Astrocyte of the cerebellum (primary cell): Measurements from ENCODE around the gene HAUS3.

Experiments used
- DNase-seq: peaks from one replicate; pipeline ENCODE4 v3.0.0-alpha.2; 2011; ENCODE audit warnings: low read depth
- H3K4me3 ChIP-seq: 2 replicates; pipeline ENCODE4 v1.5.1; 2011; ENCODE audit warnings: mild to moderate bottlenecking, low read depth, low read length, moderate library complexity
- in situ Hi-C: cut with HindIII; loops from 2 replicates; pipeline ENCODE4 v1.10.0; 2017; ENCODE audit warnings: low sequenced_read_pairs
- TF ChIP-seq, protein P1 (sequence below): IDR thresholded peaks from 2 replicates; pipeline ENCODE4 v1.5.1; 2012; ENCODE audit warnings: low read length, low read depth, moderate library complexity, mild to moderate bottlenecking; ENCODE audit errors: missing control alignments

The HAUS3 gene, protein sequence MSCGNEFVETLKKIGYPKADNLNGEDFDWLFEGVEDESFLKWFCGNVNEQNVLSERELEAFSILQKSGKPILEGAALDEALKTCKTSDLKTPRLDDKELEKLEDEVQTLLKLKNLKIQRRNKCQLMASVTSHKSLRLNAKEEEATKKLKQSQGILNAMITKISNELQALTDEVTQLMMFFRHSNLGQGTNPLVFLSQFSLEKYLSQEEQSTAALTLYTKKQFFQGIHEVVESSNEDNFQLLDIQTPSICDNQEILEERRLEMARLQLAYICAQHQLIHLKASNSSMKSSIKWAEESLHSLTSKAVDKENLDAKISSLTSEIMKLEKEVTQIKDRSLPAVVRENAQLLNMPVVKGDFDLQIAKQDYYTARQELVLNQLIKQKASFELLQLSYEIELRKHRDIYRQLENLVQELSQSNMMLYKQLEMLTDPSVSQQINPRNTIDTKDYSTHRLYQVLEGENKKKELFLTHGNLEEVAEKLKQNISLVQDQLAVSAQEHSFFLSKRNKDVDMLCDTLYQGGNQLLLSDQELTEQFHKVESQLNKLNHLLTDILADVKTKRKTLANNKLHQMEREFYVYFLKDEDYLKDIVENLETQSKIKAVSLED

DNA sequence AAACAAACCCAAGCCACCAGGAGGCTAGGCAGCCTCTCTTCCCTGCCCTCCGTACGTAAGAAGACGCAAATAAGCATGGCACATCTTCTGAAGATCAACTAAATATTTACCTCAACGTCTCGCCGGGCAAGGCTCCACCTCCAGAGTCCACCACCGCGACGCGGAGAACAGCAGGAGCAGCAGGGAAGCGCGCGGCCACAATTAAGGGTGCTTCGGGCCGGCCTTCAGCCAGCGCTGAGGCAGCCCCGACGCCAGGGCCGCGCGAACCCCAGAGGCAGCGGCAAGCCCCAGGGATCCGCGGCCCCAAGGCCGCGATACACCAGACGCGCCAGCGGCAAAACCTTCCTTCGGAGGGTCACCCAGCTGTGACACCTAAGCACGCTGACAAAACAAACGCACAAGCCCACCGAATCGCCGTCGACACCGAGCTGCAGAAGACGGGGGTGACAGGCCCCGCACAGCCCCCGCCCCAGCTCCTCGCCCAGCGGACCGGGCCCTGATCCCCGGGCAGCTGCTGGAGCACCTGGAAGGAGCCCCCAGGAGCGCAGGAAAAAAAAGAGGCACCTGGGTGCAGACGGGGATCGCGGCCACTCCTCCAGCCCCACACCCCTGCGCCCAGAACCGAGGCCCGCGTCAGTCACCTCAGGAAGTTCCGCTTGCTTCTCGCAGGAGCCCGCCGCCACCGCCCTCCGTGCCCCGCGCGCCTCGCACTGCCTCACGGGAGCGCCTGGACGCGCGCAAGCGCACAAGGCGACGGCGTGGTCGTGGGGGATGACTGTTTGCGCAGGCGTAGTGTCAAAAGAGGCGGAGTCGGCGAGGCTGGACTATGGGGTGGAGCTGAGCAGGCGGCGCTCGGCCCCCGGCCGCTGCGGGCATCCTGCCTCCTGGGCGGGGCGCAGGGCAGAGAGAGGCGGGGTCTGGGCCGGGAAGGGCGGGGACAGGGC lies at the start of gene HAUS3, which contains the start of gene POLN:
Gene HAUS3, minus strand, starts transcription at position 712 of the 944 bp plus-strand sequence. CDS start 1,175 bp downstream, outside the sequence.
Gene POLN, minus strand, starts transcription at position 712 of the 944 bp plus-strand sequence. CDS start 12,890 bp downstream, outside the sequence.
- peak within 1 kb of the TSS; percentile 84 for H3K4me3 ChIP-seq
- DNase-seq = peak; percentile 95
- TF ChIP-seq, protein P1, sequence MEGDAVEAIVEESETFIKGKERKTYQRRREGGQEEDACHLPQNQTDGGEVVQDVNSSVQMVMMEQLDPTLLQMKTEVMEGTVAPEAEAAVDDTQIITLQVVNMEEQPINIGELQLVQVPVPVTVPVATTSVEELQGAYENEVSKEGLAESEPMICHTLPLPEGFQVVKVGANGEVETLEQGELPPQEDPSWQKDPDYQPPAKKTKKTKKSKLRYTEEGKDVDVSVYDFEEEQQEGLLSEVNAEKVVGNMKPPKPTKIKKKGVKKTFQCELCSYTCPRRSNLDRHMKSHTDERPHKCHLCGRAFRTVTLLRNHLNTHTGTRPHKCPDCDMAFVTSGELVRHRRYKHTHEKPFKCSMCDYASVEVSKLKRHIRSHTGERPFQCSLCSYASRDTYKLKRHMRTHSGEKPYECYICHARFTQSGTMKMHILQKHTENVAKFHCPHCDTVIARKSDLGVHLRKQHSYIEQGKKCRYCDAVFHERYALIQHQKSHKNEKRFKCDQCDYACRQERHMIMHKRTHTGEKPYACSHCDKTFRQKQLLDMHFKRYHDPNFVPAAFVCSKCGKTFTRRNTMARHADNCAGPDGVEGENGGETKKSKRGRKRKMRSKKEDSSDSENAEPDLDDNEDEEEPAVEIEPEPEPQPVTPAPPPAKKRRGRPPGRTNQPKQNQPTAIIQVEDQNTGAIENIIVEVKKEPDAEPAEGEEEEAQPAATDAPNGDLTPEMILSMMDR = peak; percentile 5
- in situ Hi-C loops = loop anchor here (10.0 kb wide), 2 partner anchors 83 to 393 kb away; no protein-coding TSS in a partner anchor

- in situ Hi-C loops = no loop called here
- no peak overlapping the region for H3K4me3 ChIP-seq
- TF ChIP-seq, protein P1 = no peak
- no peak for DNase-seq
Observed at GRCh38 chr4:2290974-2291704, 49.2 kb upstream of the HAUS3 start.

GRCh38 chr4:2290488-2290887 lies 48.6 kb upstream of the HAUS3 start:
- H3K4me3 ChIP-seq = no peak overlapping the region
- in situ Hi-C loops = no loop called here
- TF ChIP-seq, protein P1 = no peak
- no peak for DNase-seq

DNA sequence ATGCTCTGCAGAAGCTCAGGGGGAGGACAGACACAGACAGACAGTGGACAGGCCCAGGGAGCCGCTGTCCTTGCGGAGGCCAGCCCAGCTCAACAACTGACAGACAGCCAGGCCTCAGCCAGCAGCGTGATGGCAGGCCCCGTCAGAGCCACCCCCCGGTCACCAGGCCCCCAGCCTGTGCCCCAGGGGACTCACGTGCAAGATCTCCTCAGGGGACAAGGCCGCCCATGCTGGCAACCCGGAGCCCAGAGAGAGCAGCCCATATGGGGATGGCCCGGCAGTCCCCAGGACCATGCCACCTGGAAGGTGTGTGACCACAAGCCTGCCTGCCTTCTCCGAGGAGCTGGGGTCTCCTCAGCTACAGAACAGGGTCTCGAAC lies 48.0 kb upstream of the HAUS3 start:
- in situ Hi-C loops = no loop called here
- TF ChIP-seq, protein P1 = no peak
- no peak for DNase-seq
- no peak overlapping the region for H3K4me3 ChIP-seq

GRCh38 chr4:2289311-2289954 lies 47.5 kb upstream of the HAUS3 start:
- no peak overlapping the region for H3K4me3 ChIP-seq
- DNase-seq = no peak
- TF ChIP-seq, protein P1 = no peak
- in situ Hi-C loops = no loop called here
